ENCODE measurements around the gene SUPT4H1.

SUPT4H1 gene

DNA sequence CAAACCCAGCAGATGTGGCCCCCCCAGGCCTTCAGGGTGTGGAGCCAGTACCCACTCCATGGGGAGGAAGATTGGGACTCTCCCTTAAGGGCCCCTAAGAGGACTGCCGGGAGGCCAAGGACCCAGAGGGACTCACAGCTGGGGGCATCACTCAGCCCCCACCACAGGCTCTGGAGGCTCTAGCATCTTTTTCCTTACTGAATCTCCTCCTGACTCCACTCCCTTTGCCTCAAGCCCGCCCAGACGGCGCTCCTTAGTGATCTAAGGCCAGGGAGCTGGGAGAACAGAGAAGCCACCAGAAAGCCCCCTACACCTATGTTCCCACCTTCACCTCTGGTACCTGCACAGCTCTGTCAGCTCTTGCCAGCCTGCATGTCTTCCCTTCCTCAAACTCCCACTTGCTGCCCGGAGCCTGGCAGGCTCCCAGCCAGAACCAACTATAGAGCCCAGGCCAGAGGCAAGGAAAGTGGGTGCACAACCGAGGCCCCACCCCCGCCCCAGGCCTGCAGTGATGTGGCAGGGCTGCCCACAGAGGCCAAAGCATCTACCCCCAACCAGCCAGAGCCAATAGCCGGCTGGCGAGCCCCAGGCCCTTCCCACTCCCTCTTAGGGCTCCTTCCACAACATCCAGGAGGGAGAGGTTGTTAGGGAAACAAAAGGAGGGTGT, 48.9 kb downstream of the SUPT4H1 start:
- DNase-seq, result no peak

GRCh38 chr17:58302171-58302918, 49.7 kb downstream of the SUPT4H1 start:
- no peak for DNase-seq

- no peak for DNase-seq
These were observed 50.4 kb downstream of the SUPT4H1 start for GRCh38 chr17:58301504-58302150.

GRCh38 chr17:58300336-58300735, 51.7 kb downstream of the SUPT4H1 start:
- DNase-seq, result no peak
